SKM-1 (cell line): ENCODE results near the gene PCA3.

Experiments
- DNase-seq: peaks from one replicate; lab custom pipeline; 2025; ENCODE audit not compliant: unreplicated experiment; lab: John Stamatoyannopoulos, UW

Gene PCA3

GRCh38 chr9:76818271-76818670, 54.0 kb downstream of the PCA3 start:
- no peak for DNase-seq

- DNase-seq = no peak
Measured at GRCh38 chr9:76820431-76820830, 56.2 kb downstream of the PCA3 start.

- no peak for DNase-seq
Measured at GRCh38 chr9:76827296-76828080, 63.2 kb downstream of the PCA3 start.

- no peak for DNase-seq
Measured at GRCh38 chr9:76828447-76828846, 64.2 kb downstream of the PCA3 start.

GRCh38 chr9:76835571-76836283, 71.5 kb downstream of the PCA3 start:
- no peak for DNase-seq
